ENCODE results near the gene OR52I1.

The OR52I1 gene, protein sequence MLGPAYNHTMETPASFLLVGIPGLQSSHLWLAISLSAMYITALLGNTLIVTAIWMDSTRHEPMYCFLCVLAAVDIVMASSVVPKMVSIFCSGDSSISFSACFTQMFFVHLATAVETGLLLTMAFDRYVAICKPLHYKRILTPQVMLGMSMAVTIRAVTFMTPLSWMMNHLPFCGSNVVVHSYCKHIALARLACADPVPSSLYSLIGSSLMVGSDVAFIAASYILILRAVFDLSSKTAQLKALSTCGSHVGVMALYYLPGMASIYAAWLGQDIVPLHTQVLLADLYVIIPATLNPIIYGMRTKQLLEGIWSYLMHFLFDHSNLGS

DNA sequence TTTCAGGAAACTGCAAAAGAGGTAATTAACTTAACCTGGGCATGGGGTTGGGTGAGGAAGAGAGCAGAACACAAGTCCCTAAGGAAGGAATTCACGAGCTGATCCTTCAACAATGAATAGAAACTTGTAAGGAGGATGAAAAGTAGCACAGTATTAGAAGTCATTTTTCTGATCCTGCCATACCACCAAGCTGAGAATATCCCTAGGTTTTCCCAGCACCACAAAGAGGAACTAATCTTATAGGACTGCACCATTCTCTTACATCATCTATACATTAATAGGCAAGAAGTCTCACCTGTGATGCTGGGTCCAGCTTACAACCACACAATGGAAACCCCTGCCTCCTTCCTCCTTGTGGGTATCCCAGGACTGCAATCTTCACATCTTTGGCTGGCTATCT, at the start of gene OR52I1:
OR52I1 (plus strand) TSS at position 301 of the 400 bp plus-strand sequence; CDS start at position 301, 0 bp downstream.
- no peak for DNase-seq

DNA sequence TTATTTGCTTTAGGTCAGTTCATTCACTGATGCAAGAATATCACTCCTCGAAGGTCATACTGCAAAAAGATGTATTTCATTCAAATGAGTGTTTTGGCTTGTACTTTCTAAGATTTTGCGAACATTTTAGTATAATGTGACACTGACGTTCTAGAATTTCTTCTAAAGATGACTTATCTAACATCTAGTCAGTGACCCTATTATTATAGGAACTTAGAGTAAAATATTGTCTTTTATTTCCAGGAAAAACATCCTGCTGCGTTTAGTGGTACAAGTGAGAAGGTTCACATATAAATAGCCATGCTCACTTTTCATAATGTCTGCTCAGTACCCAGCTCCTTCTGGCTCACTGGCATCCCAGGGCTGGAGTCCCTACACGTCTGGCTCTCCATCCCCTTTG, 48.9 kb upstream of the OR52I1 start, which contains the start of gene OR52M1:
OR52M1 (plus strand) TSS at position 301 of the 400 bp plus-strand sequence; CDS start at position 301, 0 bp downstream.
- no peak for DNase-seq

DNA sequence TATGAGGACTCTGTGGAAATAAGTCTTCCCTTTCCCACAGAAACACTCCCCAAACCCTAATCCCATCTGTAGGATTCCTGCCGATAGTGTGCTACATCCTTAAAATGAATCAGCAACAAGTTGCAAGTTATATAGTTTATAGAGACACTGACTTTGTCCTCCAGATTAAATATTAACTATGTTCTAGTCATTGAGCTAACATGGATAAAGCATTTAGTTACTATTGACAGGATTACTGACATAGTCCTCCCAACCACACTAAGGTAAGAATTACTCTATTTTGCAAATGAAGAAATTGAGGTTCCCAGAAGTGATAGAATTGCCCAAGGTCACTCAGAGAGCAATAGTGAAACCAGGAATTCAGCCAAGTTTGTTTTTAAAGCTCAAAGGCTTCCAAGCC, 47.0 kb upstream of the OR52I1 start:
- no peak for DNase-seq

DNA sequence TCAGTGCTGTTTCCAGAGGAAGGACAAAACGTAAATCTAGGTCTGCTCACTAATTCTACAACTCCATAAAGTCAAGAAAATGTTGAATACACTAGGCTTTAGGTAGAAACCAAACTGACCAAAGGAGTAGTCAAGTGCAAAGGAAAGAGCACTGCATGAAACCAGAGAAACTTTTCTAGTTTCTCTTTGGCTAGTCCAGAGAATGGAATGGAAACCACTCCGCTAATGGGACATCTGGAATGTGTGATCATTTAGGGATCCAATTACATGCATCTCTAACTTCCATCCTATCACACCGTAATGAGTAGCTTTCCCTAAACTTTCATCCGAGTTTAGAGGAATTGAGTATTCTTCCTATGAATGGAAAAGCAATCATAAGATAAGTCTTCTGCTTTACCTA, 46.4 kb upstream of the OR52I1 start:
- DNase-seq, result no peak

DNA sequence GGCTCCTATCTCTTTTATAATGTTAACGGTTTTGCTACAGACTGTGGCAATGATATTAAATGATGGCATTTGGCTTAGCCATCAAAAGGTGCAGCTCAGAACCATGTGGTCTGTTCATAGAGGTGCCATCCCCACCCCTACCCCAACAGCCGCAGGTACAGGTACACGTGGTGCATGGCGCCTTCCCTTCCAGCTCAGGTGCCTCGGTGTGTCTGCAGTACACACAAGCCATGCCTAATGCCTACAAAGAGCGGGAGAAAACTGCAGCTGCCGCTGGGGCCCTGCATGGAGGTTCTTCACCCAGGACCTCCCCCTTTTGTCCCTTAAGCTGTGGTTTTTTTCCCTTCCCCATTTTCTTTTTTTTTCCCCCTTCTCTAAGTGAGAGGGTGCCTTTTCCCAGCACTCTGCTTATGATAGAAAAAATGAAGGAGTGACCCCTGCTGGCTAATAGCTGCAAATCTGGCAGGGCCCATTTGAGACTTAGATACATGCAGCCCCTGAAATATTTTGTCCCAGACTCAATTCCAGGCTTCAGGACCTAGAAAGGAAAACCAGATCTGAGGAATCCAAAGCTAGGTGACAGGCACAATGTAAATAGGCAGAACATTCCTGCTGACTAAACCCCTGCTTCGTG, 42.4 kb upstream of the OR52I1 start:
- no peak for DNase-seq

DNA sequence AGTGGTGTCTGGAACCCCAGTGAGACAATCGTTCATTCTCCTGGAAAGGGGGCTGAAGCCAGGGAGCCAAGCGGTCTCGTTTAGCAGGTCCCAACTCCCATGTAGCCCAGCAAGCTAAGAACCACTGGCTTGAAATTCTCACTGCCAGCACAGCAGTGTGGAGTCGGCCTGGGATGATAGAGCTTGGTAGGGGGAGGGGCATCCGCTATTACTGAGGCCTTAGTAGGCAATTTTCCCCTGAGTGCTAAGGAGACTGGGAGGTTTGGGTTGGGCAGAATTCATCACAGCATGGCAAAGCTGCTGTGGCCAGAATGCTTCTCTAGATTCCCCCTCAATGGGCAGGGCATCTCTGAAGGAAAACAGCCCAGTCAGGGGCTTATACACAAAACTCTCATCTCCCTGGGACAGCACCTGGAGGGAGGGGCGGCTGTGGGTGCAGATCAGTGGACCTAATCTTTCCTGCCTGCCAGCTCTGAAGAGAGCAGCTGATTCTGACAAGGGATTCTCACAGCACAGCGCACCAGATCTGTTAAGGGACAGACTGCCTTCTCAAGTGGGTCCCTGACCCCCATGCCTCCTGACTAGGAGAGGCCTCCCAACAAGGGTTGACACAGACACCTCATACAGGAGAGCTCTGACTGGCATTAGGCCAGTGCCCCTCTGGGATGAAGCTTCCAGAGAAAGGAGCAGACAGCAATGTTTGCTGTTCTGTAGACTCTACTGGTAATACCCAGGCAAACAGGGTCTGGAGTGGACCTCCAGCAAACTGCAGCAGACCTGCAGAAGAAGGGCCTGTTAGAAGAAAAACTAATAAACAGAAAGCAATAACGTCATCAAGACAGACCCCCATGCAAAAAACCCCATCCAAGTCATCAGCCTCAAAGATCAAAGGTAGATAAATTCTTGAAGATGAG, 34.1 kb upstream of the OR52I1 start:
- DNase-seq, result no peak

DNA sequence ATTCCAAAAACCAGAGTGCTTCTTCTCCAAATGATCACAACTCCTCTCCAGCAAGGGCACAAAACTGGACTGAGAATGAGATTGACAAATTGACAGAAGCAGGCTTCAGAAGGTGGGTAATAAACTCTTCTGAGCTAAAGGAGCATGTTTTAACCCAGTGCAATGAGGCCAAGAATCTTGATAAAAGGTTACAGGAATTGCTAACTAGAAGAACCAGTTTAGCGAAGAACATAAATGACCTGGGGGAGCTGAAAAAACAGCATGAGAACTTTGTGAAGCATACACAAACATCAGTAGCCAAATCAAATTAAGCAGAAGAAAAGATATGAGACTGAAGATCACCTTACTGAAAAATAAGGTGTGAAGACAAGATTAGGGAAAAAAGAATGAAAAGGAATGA, 33.4 kb upstream of the OR52I1 start:
- DNase-seq, result no peak

DNA sequence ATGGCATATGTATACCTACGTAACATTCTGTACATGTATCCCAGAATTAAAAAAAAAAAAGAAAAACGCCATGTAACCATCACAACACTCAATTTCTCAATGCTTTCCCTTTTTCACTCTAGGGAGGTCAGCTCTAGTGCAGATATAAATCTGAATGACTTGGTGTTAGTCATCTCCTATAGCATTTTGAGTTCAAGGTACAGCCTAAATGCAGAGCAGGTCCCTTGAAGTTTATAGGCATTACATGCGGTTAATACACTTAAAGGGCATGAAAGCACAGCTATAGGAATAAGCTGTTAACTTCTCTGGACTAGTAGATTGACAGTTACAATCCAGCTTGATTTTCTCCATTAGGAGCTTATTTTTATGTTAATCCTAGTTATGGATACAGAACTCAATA, 28.5 kb upstream of the OR52I1 start:
- no peak for DNase-seq

DNA sequence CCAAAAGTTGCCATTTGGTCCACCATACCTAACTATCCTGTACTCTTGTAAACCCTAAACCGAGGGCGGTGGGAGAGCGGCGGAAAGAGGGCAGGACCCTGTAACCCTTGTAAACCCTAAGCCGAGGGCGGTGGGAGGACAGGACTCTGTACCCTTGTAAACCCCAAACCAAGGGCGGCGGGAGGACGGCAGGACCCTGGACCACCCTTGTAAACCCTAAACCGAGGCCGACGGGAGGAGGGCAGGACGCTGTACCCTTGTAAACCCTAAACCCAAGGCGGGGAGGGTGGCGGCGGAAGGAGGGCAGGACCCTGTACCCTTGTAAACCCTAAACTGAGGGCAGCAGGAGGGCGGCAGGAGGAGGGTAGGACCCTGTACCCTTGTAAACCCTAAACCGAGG, 24.8 kb upstream of the OR52I1 start:
- DNase-seq, result no peak

DNA sequence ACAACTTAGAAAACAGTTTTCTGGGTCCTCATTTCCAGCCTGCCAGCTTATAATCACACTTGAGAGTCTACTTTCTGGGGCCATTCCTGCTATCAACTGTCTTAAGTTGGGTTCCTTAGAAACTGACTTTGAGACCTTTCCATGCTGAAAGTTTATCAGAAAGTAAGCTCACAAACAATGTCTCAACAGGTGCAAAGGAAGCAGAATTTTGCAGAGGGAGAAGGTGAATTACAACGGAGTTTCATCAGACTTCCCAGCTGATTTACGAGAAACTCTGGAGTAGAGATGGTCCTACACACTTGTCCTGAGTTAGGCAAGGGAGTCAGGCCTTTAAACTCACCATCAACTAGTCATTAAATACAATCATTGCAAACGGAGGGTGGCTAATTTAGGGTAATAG, 17.0 kb upstream of the OR52I1 start:
- no peak for DNase-seq

DNA sequence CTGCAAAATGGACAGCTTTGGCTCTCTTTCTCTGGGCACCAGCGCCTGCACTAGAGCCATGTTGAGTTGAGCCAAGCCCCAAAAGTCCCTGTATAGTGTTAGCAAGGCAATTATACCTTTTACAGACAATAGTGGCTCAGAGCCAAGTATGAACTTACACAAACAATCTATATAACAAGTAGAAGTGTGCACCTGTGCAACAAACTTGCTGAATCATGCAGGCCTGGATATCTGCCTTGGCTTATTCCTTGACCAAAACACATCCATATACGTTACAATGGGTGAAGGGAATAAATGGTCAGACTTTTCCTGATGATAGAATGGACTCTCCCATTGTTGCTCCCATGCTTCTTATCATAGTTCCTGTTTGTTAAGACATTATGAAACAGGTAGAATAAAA, 16.1 kb upstream of the OR52I1 start:
- no peak for DNase-seq

DNA sequence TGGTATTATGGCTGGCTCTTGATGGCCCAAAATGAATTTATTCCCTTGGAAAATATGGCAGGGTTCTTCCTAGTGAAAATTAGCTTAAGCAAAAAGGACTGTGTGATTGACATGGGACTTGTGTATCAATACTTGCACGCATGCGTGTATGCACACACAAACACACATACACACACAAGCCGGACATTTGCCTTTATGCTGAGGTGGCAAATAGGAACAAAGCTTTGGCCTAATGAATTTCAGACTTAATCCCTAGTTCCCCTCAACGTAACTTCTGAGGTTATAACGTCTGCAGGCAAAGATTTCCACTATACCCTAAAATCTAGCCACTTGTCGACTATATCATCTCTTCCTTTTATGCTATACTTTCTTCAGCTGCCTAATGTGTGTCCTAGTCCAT, 15.2 kb upstream of the OR52I1 start:
- DNase-seq, result no peak

DNA sequence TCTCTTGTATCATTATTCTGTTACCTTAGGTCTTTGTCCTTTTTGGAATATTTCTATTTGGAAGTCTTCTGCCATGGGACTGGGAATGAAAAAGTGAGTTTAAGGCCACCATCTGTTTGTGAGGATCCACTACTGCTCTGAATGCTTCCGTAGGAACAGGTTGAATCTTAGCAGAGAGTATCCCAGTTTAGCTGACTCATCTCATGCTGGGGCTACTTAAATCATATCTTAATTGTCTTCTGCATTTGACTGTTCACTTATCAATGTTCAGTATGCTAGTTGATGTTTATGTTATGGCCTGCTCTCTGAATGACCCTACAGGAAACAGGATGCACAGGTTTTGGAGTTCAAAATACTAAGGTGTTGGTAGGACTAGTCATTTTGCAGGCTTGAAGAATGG, 13.7 kb upstream of the OR52I1 start:
- DNase-seq, result no peak

DNA sequence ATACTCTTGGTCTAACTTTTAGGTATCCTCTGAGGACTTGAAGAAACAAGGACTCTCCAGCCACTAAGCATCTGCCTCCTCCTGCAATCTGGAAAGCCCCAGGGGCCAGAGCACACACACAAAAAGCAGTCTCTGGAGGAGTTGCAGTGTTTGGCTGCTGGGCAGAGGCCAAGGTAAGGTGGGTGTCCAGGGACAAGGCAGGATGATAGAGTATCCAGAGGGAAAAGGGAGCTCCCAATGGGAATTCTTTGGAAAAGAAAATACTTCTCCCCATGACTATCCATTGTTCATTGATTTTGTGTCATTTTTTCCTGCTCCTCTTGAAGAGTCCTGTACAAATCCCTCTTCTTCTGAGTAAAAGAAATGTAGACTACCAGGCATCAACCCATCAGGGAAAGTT, 12.4 kb upstream of the OR52I1 start, which contains the start of gene OR52I2:
OR52I2 (plus strand) TSS at position 301 of the 400 bp plus-strand sequence.
- no peak for DNase-seq

DNA sequence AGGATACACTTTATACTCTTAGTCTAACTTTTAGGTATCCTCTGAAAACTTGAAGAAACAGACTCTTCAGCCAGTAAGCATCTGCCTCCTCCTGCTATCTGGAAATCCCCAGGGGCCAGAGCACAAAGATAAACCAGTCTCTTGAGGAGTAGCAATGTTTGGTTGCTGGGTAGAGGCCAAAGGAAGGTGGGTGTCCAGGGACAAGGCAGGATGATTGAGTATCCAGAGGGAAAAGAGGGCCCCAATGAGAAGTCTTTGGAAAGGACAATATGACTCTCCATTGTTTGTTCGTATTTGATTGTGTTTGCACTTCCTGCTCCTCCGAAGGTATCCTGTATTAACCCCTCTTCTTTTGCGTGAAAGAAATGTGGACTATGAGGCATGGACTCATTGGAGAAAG, 4.8 kb upstream of the OR52I1 start:
- DNase-seq, result no peak

DNA sequence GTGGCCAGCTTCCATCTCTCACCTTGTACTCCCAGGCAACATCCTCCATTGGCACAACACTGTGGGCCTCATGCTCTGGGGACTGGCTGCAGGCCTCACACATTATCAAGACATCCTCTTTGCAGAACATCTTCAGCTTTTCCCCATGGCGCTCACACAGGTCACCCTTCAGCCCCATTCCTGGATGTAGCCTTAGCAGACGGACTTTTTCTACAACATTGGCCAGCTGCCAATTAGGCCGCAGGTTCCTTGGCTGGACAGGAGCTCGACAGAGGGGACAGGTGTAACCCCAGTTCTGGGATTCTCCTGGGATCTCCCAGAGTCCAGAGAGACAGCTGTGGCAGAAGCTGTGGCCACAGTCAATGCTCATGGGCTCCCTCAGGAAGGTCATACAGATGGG, 11.2 kb downstream of the OR52I1 start:
- no peak for DNase-seq

DNA sequence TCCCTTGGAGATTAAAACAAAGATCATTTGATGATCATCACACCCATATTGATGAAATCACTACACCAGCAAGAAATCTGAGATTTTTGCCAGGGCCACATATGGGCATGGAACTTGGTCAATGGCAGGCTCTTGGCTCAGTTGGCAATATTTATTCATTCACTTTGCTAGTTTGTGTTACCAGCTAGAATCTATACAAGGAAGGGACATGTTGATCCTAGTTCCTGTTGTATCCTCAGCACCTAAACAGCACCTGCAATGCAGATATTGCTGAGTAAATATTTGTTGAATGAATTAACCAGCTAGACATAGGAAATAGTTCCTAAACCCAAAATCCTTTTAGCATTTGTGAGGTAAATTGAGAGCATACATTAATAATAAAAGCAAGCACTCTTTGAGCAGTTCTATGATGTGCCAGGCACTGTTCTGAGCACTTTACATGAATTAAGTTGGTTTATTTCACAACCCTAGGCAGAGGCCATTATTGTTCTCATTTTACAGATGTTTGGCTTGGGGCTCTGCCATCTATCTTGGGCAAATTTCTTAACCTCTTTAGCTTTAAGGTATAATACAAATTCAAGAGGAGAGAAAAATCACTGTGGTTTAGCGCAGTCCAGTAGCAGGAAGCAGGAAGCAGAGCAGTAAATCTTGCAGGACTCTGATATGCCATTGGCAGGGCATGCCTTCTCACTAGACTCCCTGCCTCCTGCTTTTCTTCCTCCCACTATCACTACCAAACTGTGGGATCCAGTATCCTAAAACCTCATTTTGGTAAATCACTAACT, 12.6 kb downstream of the OR52I1 start:
- peak; percentile 61 for DNase-seq

DNA sequence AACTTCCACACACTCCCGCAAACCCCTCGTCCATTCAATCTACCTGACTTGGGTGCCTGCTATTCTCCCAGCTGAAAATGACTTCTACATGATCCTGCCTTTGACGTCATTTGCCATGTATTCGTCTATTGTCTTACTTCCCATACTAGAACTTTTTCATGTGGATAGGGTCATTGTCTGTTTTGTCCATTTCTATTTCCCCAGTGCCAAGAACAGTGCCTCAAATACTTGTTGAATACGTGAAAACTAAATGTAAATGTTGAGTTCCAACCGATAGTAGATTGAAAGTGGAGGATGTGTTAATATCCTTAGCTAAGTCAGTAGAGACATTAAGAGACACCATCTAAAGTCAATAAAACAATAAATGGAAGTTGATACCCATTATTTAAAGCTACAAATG, 13.3 kb downstream of the OR52I1 start:
- peak; percentile 23 for DNase-seq

DNA sequence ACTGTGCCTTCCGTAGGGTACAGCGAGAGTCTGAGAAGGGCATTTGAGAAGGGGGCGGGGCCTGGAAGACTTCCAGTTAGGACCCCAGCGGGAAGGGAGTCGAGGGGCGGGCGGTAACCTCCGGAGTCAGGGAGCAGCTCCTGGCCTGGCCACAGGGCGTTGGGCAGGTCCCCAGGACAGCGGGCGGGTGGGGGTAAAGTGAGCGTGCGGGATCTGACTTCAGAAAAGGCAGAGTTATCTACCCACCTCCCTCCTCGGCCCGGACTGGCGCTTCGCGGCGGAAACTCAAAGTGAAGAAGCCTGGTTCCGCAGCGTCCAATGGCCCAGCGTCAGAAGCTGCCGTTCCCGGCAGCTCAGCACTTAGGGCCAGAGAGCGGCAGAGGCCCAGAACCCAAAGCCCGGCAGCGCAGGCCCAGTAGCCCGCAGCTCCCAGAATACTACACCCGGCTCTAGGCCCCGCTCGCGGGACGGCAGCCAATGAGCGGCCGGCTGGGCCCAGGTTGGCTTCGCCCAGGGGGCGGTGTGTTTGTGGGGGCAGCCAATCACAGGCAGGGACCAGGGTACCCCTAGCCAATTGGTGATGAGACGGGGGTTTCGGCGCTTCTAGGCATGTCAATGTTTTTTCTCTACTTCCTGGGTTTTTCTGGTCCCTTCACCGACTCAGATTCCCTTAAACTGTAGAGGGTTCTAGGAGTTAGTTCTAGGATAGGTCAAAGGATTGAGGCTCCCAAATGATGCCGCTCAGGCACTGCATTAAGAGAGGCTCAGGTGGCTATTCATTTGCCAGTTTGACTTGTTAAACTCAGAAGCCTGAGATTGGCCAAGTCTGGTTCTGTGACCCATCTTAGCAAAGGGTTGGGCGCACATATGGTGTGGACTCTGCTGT, 14.2 kb downstream of the OR52I1 start, which contains the start of gene TRIM68:
TRIM68 (minus strand) TSS at position 451 of the 886 bp plus-strand sequence. CDS start 2,727 bp downstream, outside the sequence.
- peak; percentile 94 for DNase-seq

DNA sequence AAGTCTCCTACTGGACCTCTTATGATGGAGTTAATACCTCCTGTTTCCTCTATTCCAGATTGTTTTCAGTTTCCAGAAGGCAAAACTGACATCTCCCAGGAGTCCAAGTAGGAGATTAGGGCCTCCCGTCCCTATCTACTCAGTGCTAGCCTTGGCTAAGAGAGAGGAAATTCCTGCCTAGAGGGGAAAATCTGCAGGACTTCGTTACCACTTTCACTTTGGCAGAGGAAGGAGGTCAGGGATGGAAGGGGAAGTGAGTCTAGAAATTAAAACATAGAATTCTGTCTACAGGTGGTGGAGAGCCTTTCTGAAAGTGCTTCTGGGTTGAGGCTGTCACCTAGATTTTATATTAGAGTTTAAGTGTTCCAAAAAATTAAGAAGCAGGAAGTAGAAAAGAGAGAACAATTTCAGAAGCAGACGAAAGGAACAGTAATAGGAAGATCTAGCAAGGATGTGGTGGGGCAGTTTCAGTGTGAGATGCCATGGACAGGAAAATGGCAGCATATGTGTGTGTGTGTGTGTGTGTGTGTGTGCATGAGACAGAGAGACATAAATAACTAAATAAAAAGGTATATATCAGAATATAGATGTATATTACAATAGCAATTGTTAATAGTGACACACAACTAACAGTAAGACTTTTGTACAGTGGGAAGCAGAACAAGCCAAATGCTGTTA, 16.6 kb downstream of the OR52I1 start:
- DNase-seq, result no peak

DNA sequence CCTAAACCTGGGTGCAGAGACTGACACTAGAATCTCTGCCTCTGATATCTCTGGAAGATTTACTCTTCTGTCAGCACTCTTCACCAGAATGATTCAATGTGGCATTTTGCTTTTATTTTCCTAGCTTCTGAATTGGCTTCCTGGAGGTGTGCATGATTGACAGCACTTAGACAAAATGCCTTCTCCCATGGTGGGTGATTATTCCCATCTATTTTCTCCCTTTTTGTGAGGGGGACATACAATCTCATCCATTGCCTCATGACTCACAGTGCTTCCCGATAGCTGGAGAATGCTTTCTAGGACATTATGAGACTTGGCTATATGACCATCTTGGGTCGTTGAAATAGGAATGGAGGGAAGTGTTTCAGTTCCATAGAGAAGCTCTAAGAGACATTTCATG, 18.1 kb downstream of the OR52I1 start:
- DNase-seq, result no peak
